ENCODE measurements around the gene SGPL1. TPM values are rescaled to one million over a fixed set of nuclear protein-coding genes. Genes with fewer than 3 reads are reported as not detected.
"Not testable (repeated sequence)": the region's sequence is repeated elsewhere in the genome, so short reads cannot be mapped to it uniquely, and the experiment has no call there.

Gene SGPL1
- polyA plus RNA-seq, 6 donors from 2014 or later, result 16.2 to 21.1 (median 17.7) TPM

- peaks cover 28 to 39% of the 10 kb centered on the region in 2 donors for H3K36me3 Mint-ChIP-seq
- H3K27ac Mint-ChIP-seq, result no peak overlapping the region
- no peaks in the 10 kb centered on the region for H3K27me3 Mint-ChIP-seq
- H3K9me3 Mint-ChIP-seq, result no peaks in the 10 kb centered on the region
- no peak overlapping the region for H3K4me3 Mint-ChIP-seq
- ATAC-seq (ENCODE audit: low read depth in 2 of 2) (no peak), DNase-seq (no peak)
- peaks cover 4 to 15% (median 9%) of the 10 kb centered on the region in 3 donors for H3K4me1 Mint-ChIP-seq
These were observed 29.5 kb downstream of the SGPL1 start for GRCh38 chr10:70845256-70845655.

GRCh38 chr10:70845816-70846215, 30.1 kb downstream of the SGPL1 start:
- Mint-ChIP-seq H3K4me1 (peaks cover 4 to 15% (median 6%) of the 10 kb centered on the region in 3 donors), H3K27ac (no peak overlapping the region), H3K36me3 (peaks cover 28 to 43% of the 10 kb centered on the region in 2 donors), H3K27me3 (no peaks in the 10 kb centered on the region), H3K9me3 (no peaks in the 10 kb centered on the region), H3K4me3 (no peak overlapping the region)
- ATAC-seq (ENCODE audit: low read depth in 2 of 2) (no peak), DNase-seq (no peak)

GRCh38 chr10:70846795-70847194, 31.0 kb downstream of the SGPL1 start:
- Mint-ChIP-seq H3K4me1 (peaks cover 0 to 9% (median 4%) of the 10 kb centered on the region in 3 donors), H3K27ac (no peak overlapping the region), H3K27me3 (no peaks in the 10 kb centered on the region), H3K36me3 (peaks cover 28 to 40% of the 10 kb centered on the region in 2 donors), H3K9me3 (no peaks in the 10 kb centered on the region), H3K4me3 (no peak overlapping the region)
- ATAC-seq (ENCODE audit: low read depth in 2 of 2) (no peak), DNase-seq (no peak)

DNA sequence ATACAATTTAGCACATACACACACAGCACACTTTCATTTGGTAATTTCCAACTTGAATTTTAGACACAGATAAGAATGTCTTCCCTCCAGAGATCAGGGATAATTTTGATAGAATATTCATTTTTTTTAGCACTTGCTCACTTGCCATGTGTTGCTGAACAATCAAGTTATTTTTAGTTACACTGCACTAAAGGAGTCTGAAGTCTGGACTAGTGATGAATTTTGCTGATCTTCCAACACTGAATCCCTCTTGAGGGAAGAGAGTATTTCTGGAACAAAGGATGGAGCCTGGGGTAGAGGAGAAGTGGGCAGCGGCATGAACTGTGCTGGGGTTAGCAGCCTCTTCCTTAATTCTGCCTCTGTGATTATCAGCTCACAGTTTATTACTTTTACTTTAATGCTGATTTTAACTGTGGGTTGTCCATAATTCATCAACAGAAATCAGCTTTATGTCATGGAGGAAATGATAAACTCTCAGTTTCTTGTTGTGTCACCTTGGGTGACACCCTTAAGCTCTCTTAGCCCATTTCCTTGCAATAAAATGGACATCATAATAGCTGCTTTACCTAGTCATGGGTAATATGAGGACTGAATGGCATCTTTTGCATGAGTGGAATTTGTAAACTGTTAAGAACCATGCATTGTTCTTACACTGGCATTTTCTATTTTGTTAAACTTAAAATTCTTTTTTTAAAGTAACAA, 32.1 kb downstream of the SGPL1 start:
- Mint-ChIP-seq H3K36me3 (peaks cover 28 to 37% of the 10 kb centered on the region in 2 donors), H3K27ac (no peak overlapping the region), H3K27me3 (no peaks in the 10 kb centered on the region)

DNA sequence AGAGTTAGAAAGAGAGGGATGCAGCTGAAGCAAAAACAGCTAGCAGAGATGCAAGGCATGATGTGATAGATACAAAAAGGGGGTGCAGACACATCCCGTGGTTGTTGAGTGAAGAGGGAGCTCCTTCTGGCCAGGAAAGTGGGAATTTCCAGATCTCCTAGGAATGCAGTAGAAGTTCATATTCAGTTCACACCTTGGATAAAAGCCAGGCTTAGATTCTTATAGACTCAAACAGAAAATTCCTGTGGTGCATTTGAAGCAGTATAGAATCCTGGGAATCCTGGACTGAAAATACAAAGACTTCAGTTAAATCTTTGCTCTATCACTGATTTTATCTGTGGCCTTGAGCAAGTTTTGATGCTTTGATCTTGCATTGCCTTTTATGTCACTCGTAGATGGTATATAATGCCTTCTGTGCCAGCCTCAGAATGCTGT, 33.9 kb downstream of the SGPL1 start:
- Mint-ChIP-seq H3K9me3 (no peaks in the 10 kb centered on the region), H3K36me3 (peaks cover 21 to 22% of the 10 kb centered on the region in 2 donors), H3K27me3 (no peaks in the 10 kb centered on the region), H3K4me3 (no peak overlapping the region), H3K4me1 (no peaks in the 10 kb centered on the region), H3K27ac (no peak overlapping the region)
- DNase-seq (no peak), ATAC-seq (ENCODE audit: low read depth in 2 of 2) (no peak)

More for the DNA sequence above, 32.1 kb downstream of the SGPL1 start:
- no peak for DNase-seq
- H3K9me3 Mint-ChIP-seq, result no peaks in the 10 kb centered on the region
- no peak overlapping the region for H3K4me3 Mint-ChIP-seq
- H3K4me1 Mint-ChIP-seq, result peaks cover 0 to 7% (median 4%) of the 10 kb centered on the region in 3 donors
- no peak for ATAC-seq (ENCODE audit: low read depth in 2 of 2)

DNA sequence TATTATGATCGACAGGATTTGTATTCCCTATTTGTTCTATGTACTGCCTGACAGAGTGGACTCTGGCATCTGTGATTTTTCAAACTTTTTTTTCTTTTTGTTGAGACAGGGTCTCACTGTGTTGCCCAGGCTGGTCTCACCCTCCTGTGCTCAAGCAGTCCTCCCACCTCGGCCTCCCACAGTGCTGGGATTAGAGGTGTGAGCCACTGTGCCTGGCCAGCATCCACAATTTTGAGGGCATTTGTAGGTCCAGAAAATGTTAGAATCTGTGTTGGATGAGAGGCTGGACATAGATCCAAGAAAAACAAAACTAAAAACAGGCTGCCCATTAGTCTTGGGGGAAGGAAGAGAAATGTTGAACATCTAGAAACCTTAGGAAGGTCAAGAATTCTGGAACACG, 34.3 kb downstream of the SGPL1 start:
- no peaks in the 10 kb centered on the region for H3K4me1 Mint-ChIP-seq
- no peak overlapping the region for H3K27ac Mint-ChIP-seq
- H3K27me3 Mint-ChIP-seq, result no peaks in the 10 kb centered on the region
- H3K9me3 Mint-ChIP-seq, result no peaks in the 10 kb centered on the region
- ATAC-seq (ENCODE audit: low read depth in 2 of 2) (no peak), DNase-seq (no peak)
- peaks cover 21 to 24% of the 10 kb centered on the region in 2 donors for H3K36me3 Mint-ChIP-seq
- H3K4me3 Mint-ChIP-seq, result no peak overlapping the region

DNA sequence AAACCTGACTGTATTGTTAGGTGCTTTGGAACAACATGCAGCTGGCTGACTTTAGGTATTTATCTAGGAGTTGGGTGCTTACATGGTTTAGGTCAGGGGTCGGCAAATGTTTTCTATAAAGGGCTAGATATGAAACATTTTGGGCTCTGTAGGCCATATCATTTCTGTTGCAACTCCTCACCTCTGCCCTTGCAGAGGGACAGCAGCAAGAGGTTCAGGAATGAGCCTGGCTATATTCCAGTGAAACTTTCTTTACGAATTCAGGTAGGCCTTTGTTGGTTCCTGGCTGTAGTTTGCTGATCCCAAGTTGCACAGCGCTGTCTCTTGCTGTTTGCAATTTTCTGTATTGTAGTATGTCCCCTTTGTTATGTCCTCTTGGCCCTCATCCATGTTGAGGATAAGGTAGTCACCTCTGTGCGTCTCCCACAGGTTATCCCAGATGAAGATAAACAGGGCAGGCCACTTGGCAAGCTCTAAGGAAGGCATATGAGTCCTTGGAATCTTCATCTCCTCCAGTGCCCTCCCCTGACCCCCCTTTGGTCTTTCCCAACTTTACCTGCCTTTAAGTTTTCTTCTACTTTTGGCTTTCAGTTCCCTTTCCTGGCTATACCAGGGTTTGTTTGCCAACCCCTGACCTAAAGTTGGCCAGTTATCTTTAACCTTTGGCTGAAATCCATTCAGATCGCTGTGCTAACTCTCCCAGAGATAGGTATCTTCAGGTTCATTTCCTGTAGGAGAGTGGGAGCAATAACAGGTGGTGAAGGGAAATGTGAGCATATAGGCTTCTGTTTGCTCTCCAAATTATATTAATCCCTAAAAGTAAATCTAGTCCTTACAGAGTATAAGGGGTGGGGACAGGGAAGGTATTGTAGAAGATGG, 36.1 kb downstream of the SGPL1 start:
- H3K4me3 Mint-ChIP-seq, result no peak overlapping the region
- H3K27me3 Mint-ChIP-seq, result no peaks in the 10 kb centered on the region
- DNase-seq (no peak), ATAC-seq (ENCODE audit: low read depth in 2 of 2) (no peak)
- H3K36me3 Mint-ChIP-seq, result peaks cover 9 to 20% of the 10 kb centered on the region in 2 donors
- H3K4me1 Mint-ChIP-seq, result peaks cover 0 to 5% (median 0%) of the 10 kb centered on the region in 3 donors
- H3K27ac Mint-ChIP-seq, result peak overlapping the region in 1 of 6 donors; percentile 87
- no peaks in the 10 kb centered on the region for H3K9me3 Mint-ChIP-seq

- Mint-ChIP-seq H3K27ac (no peak overlapping the region), H3K4me1 (peaks cover 0 to 5% (median 0%) of the 10 kb centered on the region in 3 donors), H3K9me3 (no peaks in the 10 kb centered on the region), H3K4me3 (no peak overlapping the region), H3K36me3 (peaks cover 9 to 27% of the 10 kb centered on the region in 2 donors), H3K27me3 (no peaks in the 10 kb centered on the region)
- DNase-seq, result no peak
- no peak for ATAC-seq (ENCODE audit: low read depth in 2 of 2)
These were observed 37.3 kb downstream of the SGPL1 start for GRCh38 chr10:70853038-70853437.

DNA sequence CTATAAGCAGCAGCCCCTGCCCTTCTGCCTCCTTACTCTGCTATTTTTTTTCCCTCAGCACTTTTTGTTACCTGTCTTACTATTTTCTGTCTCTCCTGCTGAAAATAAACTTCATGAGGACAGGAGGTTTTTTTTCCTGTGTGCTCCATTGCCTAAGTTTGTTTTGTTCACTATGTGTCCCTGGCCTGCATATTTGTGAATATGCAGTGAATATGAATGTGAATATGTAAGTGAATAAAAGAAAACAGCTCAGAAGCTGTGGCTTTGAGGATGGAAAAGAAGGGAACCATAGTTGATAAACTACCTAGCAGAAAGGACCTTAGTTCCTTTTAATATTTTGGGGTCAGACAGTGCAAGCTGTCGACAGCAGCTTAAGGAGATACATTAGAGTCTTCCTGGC, 37.7 kb downstream of the SGPL1 start:
- no peak overlapping the region for H3K4me3 Mint-ChIP-seq
- peak overlapping the region in 1 of 6 donors; percentile 27 for H3K27ac Mint-ChIP-seq
- H3K36me3 Mint-ChIP-seq, result peaks cover 11 to 30% of the 10 kb centered on the region in 2 donors
- DNase-seq (no peak), ATAC-seq (ENCODE audit: low read depth in 2 of 2) (no peak)
- no peaks in the 10 kb centered on the region for H3K9me3 Mint-ChIP-seq
- H3K4me1 Mint-ChIP-seq, result peaks cover 0 to 5% (median 0%) of the 10 kb centered on the region in 3 donors
- no peaks in the 10 kb centered on the region for H3K27me3 Mint-ChIP-seq

- no peak for DNase-seq
- Mint-ChIP-seq H3K4me1 (peaks cover 0 to 5% (median 0%) of the 10 kb centered on the region in 3 donors), H3K27ac (peak overlapping the region in 1 of 6 donors; percentile 13), H3K27me3 (no peaks in the 10 kb centered on the region), H3K9me3 (no peaks in the 10 kb centered on the region), H3K4me3 (no peak overlapping the region), H3K36me3 (peaks cover 36 to 39% of the 10 kb centered on the region in 2 donors)
- ATAC-seq (ENCODE audit: low read depth in 2 of 2), result no peak
These were observed 40.7 kb downstream of the SGPL1 start for GRCh38 chr10:70856454-70856853.

DNA sequence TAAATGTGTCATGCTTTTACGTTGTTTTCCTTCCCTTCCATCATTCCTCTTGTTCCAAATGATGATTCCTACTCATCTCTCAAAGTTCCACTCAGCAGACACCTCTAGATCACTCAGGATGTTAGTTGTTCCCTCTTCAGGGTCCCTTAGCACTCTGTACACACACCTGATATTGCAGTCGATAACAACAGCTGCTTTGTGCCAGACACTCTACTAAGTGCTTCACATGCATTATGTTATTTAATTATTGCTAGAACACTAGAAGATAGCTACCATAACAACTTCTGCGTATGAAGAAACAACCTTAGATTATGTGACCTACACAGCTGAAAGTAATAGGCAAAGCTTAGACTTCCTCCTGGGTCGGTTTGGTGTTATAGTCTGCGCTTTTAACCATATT, 43.0 kb downstream of the SGPL1 start:
- no peaks in the 10 kb centered on the region for H3K9me3 Mint-ChIP-seq
- H3K27ac Mint-ChIP-seq, result no peak overlapping the region
- H3K4me1 Mint-ChIP-seq, result peaks cover 0 to 5% (median 0%) of the 10 kb centered on the region in 3 donors
- no peak for DNase-seq
- H3K27me3 Mint-ChIP-seq, result no peaks in the 10 kb centered on the region
- peaks cover 30 to 44% of the 10 kb centered on the region in 2 donors for H3K36me3 Mint-ChIP-seq
- ATAC-seq (ENCODE audit: low read depth in 2 of 2), result no peak
- H3K4me3 Mint-ChIP-seq, result no peak overlapping the region

DNA sequence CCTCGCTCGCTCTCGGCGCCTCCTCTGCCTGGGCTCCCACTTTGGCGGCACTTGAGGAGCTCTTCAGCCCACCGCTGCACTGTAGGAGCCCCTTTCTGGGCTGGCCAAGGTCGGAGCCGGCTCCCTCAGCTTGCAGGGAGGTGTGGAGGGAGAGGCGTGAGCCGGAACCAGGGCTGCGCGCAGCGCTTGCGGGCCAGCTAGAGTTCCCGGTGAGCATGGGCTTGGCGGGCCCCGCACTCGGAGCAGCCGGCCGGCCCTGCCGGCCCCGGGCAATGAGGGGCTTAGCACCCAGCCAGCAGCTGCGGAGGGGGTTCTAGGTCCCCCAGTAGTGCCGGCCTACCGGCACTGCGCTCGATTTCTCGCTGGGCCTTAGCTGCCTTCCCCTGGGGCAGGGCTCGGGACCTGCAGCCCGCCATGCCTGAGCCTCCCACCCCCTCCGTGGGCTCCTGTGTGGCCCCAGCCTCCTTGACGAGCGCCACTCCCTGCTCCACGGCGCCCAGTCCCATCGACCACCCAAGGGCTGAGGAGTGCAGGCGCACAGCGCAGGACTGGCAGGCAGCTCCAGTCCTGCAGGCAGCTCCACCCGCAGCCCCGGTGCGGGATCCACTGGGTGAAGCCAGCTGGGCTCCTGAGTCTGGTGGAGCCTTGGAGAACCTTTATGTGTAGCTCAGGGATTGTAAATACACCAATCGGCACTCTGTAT, 45.9 kb downstream of the SGPL1 start:
- not testable (repeated sequence) for H3K4me3 Mint-ChIP-seq; H3K9me3 Mint-ChIP-seq; DNase-seq; ATAC-seq (ENCODE audit: low read depth in 2 of 2); H3K4me1 Mint-ChIP-seq; H3K27me3 Mint-ChIP-seq; H3K27ac Mint-ChIP-seq
- peaks cover 41 to 47% of the 10 kb centered on the region in 2 donors for H3K36me3 Mint-ChIP-seq

GRCh38 chr10:70863470-70864160, 47.9 kb downstream of the SGPL1 start:
- H3K9me3 Mint-ChIP-seq, result no peaks in the 10 kb centered on the region
- peaks cover 29 to 44% of the 10 kb centered on the region in 2 donors for H3K36me3 Mint-ChIP-seq
- no peak overlapping the region for H3K4me3 Mint-ChIP-seq
- peaks cover 0 to 4% (median 0%) of the 10 kb centered on the region in 3 donors for H3K4me1 Mint-ChIP-seq
- ATAC-seq (ENCODE audit: low read depth in 2 of 2) (no peak), DNase-seq (no peak)
- no peak overlapping the region for H3K27ac Mint-ChIP-seq
- no peaks in the 10 kb centered on the region for H3K27me3 Mint-ChIP-seq
